Kidney (tissue), 14 donors: ENCODE measurements around the gene KIAA0513. TPM values are rescaled to one million over a fixed set of nuclear protein-coding genes. Genes with fewer than 3 reads are reported as not detected.
A peak's percentile ranks its signal among the peaks of the same experiment; 100 is the strongest.
"Not testable (repeated sequence)": the region's sequence is repeated elsewhere in the genome, so short reads cannot be mapped to it uniquely, and the experiment has no call there.

Experiments
- DNase-seq, 5 donors: peaks; one replicate each; pipeline ENCODE4 v3.0.0-alpha.2; 2013 to 2020
- FAIRE-seq: peaks from 2 replicates; lab custom pipeline; 2012; peaks lifted over from hg19 to GRCh38; lab: Jason Lieb, UNC
- H3K27ac ChIP-seq, 2 donors: one replicate each; pipeline ENCODE4 v1.7.0; 2013; ENCODE audit warnings: low read depth in 2 of 2, low read length in 2 of 2, inconsistent platforms in 1 of 2
- H3K27me3 ChIP-seq: one replicate; pipeline ENCODE4 v1.7.1; 2013; ENCODE audit warnings: low read length, inconsistent platforms; ENCODE audit not compliant: control insufficient read depth, insufficient read depth
- H3K36me3 ChIP-seq, 3 donors: one replicate each; pipeline versions ENCODE4 v1.7.0 to v1.7.1; 2013; ENCODE audit warnings: low read length in 3 of 3, control low read depth in 1 of 3, inconsistent platforms in 1 of 3; ENCODE audit not compliant: insufficient read depth in 3 of 3, control insufficient read depth in 2 of 3
- H3K4me1 ChIP-seq, 3 donors: one replicate each; pipeline versions ENCODE4 v1.7.0 to v1.7.1; 2013; ENCODE audit warnings: low read length in 3 of 3, inconsistent platforms in 1 of 3, low read depth in 1 of 3; ENCODE audit not compliant: control insufficient read depth in 2 of 3, insufficient read depth in 2 of 3
- H3K4me3 ChIP-seq, 3 donors: one replicate each; pipeline versions ENCODE4 v1.7.0 to v1.8.1; 2013; ENCODE audit warnings: low read length in 3 of 3, control low read depth in 1 of 3, inconsistent platforms in 1 of 3
- H3K9ac ChIP-seq, 3 donors: one replicate each; pipeline versions ENCODE4 v1.7.0 to v1.7.1; 2013; ENCODE audit warnings: low read length in 3 of 3, control low read depth in 1 of 3, inconsistent platforms in 1 of 3
- H3K9me3 ChIP-seq, 3 donors: one replicate each; pipeline versions ENCODE4 v1.7.0 to v1.7.1; 2013; ENCODE audit warnings: low read length in 3 of 3, control low read depth in 1 of 3, inconsistent platforms in 1 of 3; ENCODE audit not compliant: control insufficient read depth in 2 of 3, insufficient read depth in 1 of 3
- intact Hi-C: fragments of 100-400 bp; cut with DNase I; formaldehyde crosslinking; loops from one replicate; pipeline ENCODE4 v1.11.1; 2022
- polyA plus RNA-seq: library from polyadenylated mRNA; stranded (reverse); fragments of 350-450 nt; fragmentation: Illumina TruSeq; extraction: RNeasy Lipid Tissue Mini Kit (QIAGEN cat#74804); gene quantifications from one replicate; pipeline ENCODE4 v1.2.3, GENCODE V29; 2014; ENCODE audit warnings: low read depth, low replicate concordance; ENCODE audit not compliant: insufficient read depth
- total RNA-seq: library from RNA; stranded (reverse); fragmentation: NEBNext Ultra II Directional; extraction: Animal tissue kit (Norgen Biotek cat#: 25700); gene quantifications from one replicate; pipeline ENCODE4 v1.2.1, GENCODE V29; 2021
- TF ChIP-seq, protein P1 (sequence below): IDR thresholded peaks from 3 replicates; pipeline ENCODE4 v1.5.1; 2012; ENCODE audit warnings: mild to moderate bottlenecking, moderate library complexity, borderline replicate concordance; ENCODE audit not compliant: insufficient read depth; ENCODE audit errors: extremely low read depth
- donor health status: control.
- donor health status: control.
- donor health status: control.
- donor health status: control.
- donor health status: control.
- donor health status: DM: yes; HTN: yes; CAD: no.
- donor health status: Normal renal cell carcinoma (clear cell type).

KIAA0513 gene
- total and polyA plus RNA-seq, 2 donors from 2014 or later, result 2.6 to 19.2 TPM

DNA sequence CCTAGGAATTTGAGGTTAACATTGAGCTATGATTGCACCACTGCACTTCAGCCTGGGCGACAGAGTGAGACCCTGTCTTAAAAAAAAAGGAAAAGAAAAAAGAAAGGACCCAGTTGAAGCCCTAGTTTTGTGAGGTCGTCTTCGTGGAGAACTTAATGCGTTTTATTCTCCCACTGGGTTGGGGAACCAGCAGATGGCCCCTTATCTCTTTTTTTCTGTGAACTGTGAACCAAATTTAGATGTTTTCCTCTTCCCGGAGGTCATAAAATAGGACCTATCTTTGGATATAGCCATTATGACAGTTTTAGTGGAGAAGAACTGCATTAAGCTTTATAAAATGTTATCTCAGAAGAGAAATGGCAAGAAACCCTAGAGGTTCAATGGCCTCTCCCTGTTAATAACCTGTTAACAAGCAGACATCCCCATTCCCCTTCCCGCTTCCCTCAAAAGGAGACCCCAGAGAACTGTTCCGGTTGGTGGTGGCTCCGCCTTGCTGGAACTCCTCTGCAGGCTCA lies 23.5 kb downstream of the KIAA0513 start:
- TF ChIP-seq, protein P1, sequence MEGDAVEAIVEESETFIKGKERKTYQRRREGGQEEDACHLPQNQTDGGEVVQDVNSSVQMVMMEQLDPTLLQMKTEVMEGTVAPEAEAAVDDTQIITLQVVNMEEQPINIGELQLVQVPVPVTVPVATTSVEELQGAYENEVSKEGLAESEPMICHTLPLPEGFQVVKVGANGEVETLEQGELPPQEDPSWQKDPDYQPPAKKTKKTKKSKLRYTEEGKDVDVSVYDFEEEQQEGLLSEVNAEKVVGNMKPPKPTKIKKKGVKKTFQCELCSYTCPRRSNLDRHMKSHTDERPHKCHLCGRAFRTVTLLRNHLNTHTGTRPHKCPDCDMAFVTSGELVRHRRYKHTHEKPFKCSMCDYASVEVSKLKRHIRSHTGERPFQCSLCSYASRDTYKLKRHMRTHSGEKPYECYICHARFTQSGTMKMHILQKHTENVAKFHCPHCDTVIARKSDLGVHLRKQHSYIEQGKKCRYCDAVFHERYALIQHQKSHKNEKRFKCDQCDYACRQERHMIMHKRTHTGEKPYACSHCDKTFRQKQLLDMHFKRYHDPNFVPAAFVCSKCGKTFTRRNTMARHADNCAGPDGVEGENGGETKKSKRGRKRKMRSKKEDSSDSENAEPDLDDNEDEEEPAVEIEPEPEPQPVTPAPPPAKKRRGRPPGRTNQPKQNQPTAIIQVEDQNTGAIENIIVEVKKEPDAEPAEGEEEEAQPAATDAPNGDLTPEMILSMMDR, result no peak
- no peaks in the 10 kb centered on the region for H3K36me3 ChIP-seq
- no peak overlapping the region for H3K27ac ChIP-seq
- no peak for FAIRE-seq
- H3K27me3 ChIP-seq, result no peaks in the 10 kb centered on the region
- H3K4me3 ChIP-seq, result no peak overlapping the region
- intact Hi-C loops, result no loop called here
- no peaks in the 10 kb centered on the region for H3K9me3 ChIP-seq
- no peak overlapping the region for H3K9ac ChIP-seq
- H3K4me1 ChIP-seq, result peaks cover 0 to 13% (median 11%) of the 10 kb centered on the region in 3 donors
- DNase-seq, result peak in 3 of 5 donors; percentile 21 to 43 (median 35)

DNA sequence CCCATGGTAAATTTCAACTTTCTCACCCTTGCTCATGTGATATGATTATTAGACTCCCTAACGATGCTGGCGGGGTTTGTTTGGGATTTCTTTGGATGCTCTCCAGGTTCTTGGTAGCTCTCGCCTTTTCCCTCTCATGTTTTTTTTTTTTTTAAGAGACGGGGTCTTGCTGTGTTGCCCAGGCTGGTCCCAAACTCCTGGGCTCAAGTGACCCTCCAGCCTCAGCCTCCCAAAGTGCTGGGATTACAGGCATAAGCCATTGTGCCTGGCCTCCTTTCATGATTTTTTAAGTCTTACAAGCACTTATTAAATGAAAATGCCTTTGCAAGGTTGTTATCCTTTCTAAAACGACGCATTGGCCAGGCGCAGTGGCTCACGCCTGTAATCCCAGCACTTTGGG lies 24.1 kb downstream of the KIAA0513 start:
- TF ChIP-seq, protein P1, result no peak
- Histone ChIP-seq H3K27me3 (no peaks in the 10 kb centered on the region), H3K9me3 (no peaks in the 10 kb centered on the region), H3K9ac (no peak overlapping the region), H3K27ac (no peak overlapping the region), H3K4me3 (no peak overlapping the region), H3K4me1 (peaks cover 0 to 16% (median 13%) of the 10 kb centered on the region in 3 donors), H3K36me3 (no peaks in the 10 kb centered on the region)
- intact Hi-C loops, result no loop called here
- DNase-seq (peak in 1 of 5 donors; percentile 10), FAIRE-seq (no peak)

DNA sequence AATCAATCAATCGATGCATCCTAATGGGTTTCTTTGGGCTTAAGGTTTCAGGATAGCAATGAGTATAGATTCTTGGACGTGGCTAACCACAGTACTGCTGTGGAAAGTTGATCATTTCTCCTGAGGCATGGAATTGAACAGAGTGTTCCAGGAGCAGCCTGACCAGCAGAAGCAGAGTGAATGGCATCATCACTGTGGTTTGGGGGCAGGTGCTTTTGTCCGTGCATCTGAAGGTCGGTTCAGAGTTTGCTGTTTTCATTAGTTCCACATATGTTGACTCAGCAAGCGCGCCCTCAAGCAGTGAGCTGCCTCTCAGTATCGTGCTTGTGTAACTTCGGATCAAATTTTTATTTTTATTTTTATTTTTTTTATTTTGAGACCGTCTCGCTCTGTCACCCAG lies 24.9 kb downstream of the KIAA0513 start:
- TF ChIP-seq, protein P1, result no peak
- intact Hi-C loops, result no loop called here
- Histone ChIP-seq H3K4me3 (no peak overlapping the region), H3K9ac (no peak overlapping the region), H3K27ac (no peak overlapping the region), H3K4me1 (peaks cover 0 to 17% (median 13%) of the 10 kb centered on the region in 3 donors), H3K27me3 (no peaks in the 10 kb centered on the region), H3K36me3 (no peaks in the 10 kb centered on the region), H3K9me3 (no peaks in the 10 kb centered on the region)
- FAIRE-seq (no peak), DNase-seq (no peak)

DNA sequence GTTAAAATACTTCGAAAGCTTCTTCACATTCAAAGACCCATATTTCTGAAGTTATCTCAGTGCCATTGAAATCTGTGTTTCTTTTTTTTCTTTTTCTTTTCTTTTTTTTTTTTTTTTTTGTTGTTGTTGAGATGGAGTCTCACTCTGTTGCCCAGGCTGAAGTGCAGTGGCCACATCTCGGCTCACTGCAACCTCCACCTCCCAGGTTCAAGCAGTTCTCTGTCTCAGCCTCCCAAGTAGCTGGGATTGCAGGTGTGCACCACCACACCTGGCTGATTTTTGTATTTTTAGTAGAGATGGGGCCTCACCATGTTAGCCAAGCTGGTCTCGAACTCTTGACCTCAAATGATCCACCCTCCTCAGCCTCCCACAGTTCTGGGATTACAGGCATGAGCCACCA lies 26.7 kb downstream of the KIAA0513 start:
- H3K9me3 ChIP-seq, H3K9ac ChIP-seq, H3K27ac ChIP-seq, H3K36me3 ChIP-seq, DNase-seq, intact Hi-C loops, H3K4me3 ChIP-seq, H3K27me3 ChIP-seq, FAIRE-seq: not testable (repeated sequence)
- H3K4me1 ChIP-seq, result peaks cover 0 to 17% (median 13%) of the 10 kb centered on the region in 3 donors
